Naive thymus-derived CD4-positive, alpha-beta T cell (primary cell): ENCODE data around the gene SETSIP. TPM values are rescaled to one million over a fixed set of nuclear protein-coding genes. Genes with fewer than 3 reads are reported as not detected.

Experiments used
- ATAC-seq: fragments of 150-1000 bp; cut with Tn5 transposase; 2 replicates; pipeline ENCODE4 v1.10.0; 2021; ENCODE audit warnings: mild to moderate bottlenecking, moderate library complexity
- CTCF ChIA-PET: fragments of 350-600 bp; sonication (Branson Sonifier 250); formaldehyde crosslinking; loops from one replicate; lab custom pipeline; 2021; ENCODE audit warnings: antibody characterized with exemption; lab: Charles Lee
- POLR2A ChIA-PET: fragments of 350-600 bp; sonication (Branson Sonifier 250); formaldehyde crosslinking; loops from one replicate; lab custom pipeline; 2021; ENCODE audit warnings: antibody characterized with exemption, inconsistent platforms; lab: Charles Lee
- DNase-seq, 9 donors: peaks; one replicate each; pipeline versions ENCODE4 v3.0.0 to v3.0.0-alpha.2; 2020 to 2022; ENCODE audit warnings: mixed read lengths in 1 of 9
- H3K27ac ChIP-seq: one replicate; pipeline ENCODE4 v1.7.0; 2013; ENCODE audit warnings: mild to moderate bottlenecking, low read depth, low read length, moderate library complexity
- H3K27me3 ChIP-seq, 2 donors: one replicate each; pipeline ENCODE4 v1.7.0; 2013; ENCODE audit warnings: low read length in 2 of 2, mild to moderate bottlenecking in 2 of 2, moderate library complexity in 2 of 2; ENCODE audit not compliant: control insufficient read depth in 2 of 2, insufficient read depth in 2 of 2
- H3K36me3 ChIP-seq, 3 experiments: 1 replicate in 2 of 3; 2 replicates in 1 of 3; pipeline ENCODE4 v1.7.0; 2013; ENCODE audit warnings: low read length in 3 of 3, mild to moderate bottlenecking in 3 of 3, moderate library complexity in 1 of 3; ENCODE audit not compliant: insufficient read depth in 3 of 3, control insufficient read depth in 2 of 3
- H3K4me1 ChIP-seq, 2 donors: one replicate each; pipeline ENCODE4 v1.7.0; 2013; ENCODE audit warnings: low read length in 2 of 2, mild to moderate bottlenecking in 2 of 2, moderate library complexity in 1 of 2; ENCODE audit not compliant: control insufficient read depth in 2 of 2, insufficient read depth in 2 of 2
- H3K4me3 ChIP-seq: 2 replicates; pipeline ENCODE4 v1.7.0; 2013; ENCODE audit warnings: mild to moderate bottlenecking, low read length
- H3K9me3 ChIP-seq, 3 experiments: 1 replicate in 2 of 3; 2 replicates in 1 of 3; pipeline ENCODE4 v1.7.0; 2013; ENCODE audit warnings: low read length in 3 of 3; ENCODE audit not compliant: control insufficient read depth in 2 of 3
- H3K27ac Mint-ChIP-seq, 9 donors: one replicate each; pipeline ENCODE4 v1.8.0; 2020 to 2022; ENCODE audit warnings: mixed read lengths in 9 of 9, mild to moderate bottlenecking in 8 of 9, moderate library complexity in 5 of 9, inconsistent platforms in 2 of 9
- H3K27me3 Mint-ChIP-seq, 5 donors: one replicate each; pipeline ENCODE4 v1.8.0; 2021 to 2022; ENCODE audit warnings: mixed read lengths in 5 of 5, mild to moderate bottlenecking in 1 of 5
- H3K36me3 Mint-ChIP-seq, 5 donors: one replicate each; pipeline ENCODE4 v1.8.0; 2020 to 2022; ENCODE audit warnings: mixed read lengths in 5 of 5, mild to moderate bottlenecking in 3 of 5, inconsistent platforms in 1 of 5
- H3K4me1 Mint-ChIP-seq, 7 donors: one replicate each; pipeline ENCODE4 v1.8.0; 2020 to 2022; ENCODE audit warnings: mixed read lengths in 7 of 7, mild to moderate bottlenecking in 3 of 7, inconsistent platforms in 1 of 7
- H3K4me3 Mint-ChIP-seq, 10 donors: one replicate each; pipeline ENCODE4 v1.8.0; 2020 to 2022; ENCODE audit warnings: mild to moderate bottlenecking in 10 of 10, mixed read lengths in 10 of 10, moderate library complexity in 6 of 10, inconsistent platforms in 2 of 10
- H3K9me3 Mint-ChIP-seq, 11 donors: one replicate each; pipeline ENCODE4 v1.8.0; 2020 to 2022; ENCODE audit warnings: mixed read lengths in 11 of 11, mild to moderate bottlenecking in 4 of 11, inconsistent platforms in 1 of 11, moderate library complexity in 1 of 11
- intact Hi-C, 2 donors: fragments of 100-400 bp; cut with micrococcal nuclease; formaldehyde crosslinking; loops; one replicate each; pipeline ENCODE4 v1.15.1; 2023
- polyA plus RNA-seq, 2 donors: library from polyadenylated mRNA; unstranded; fragments of 300-500 nt; fragmentation: Illumina TruSeq; gene quantifications; one replicate each; pipeline ENCODE4 v1.2.3, GENCODE V29; 2021
- total RNA-seq, 6 experiments: library from RNA in 5 of 6; stranded (reverse) in 5 of 6; gene quantifications; 1 replicate in 5 of 6; 2 replicates in 1 of 6; pipeline ENCODE4 v1.2.3 and lab custom pipeline; 2021 to 2026

The SETSIP gene
- total RNA-seq (not detected), polyA plus RNA-seq (not detected), total RNA-seq (lab: John Stamatoyannopoulos, UW) (not detected)

GRCh38 chr1:92075311-92075710 lies at the start of gene SETSIP:
TSS of gene SETSIP (minus strand) at chr1:92075411. CDS start at chr1:92075411, 0 bp downstream.
- no peaks in the 10 kb centered on the region for H3K36me3 Mint-ChIP-seq
- peak within 1 kb of the TSS in 1 of 9 donors; percentile 3 for H3K27ac Mint-ChIP-seq
- H3K27me3 ChIP-seq, result no peaks in the 10 kb centered on the region
- H3K4me3 ChIP-seq, result no peak within 1 kb of the TSS
- peaks cover 0 to 10% (median 0%) of the 10 kb centered on the region in 5 donors for H3K27me3 Mint-ChIP-seq
- no peak within 1 kb of the TSS for H3K4me3 Mint-ChIP-seq
- H3K9me3 ChIP-seq, result no peaks in the 10 kb centered on the region
- intact Hi-C loops, result no loop called here
- DNase-seq, result no peak
- peaks cover 0 to 8% (median 5%) of the 10 kb centered on the region in 7 donors for H3K4me1 Mint-ChIP-seq
- no peaks in the 10 kb centered on the region for H3K9me3 Mint-ChIP-seq
- no peaks in the 10 kb centered on the region for H3K36me3 ChIP-seq
- no peaks in the 10 kb centered on the region for H3K4me1 ChIP-seq
- ATAC-seq, result no peak
- CTCF ChIA-PET, result no interaction called here
- POLR2A ChIA-PET, result interaction anchor here (0.6 kb wide), 1 partner anchor 486 kb away, joined by 3 read pairs; no protein-coding TSS in a partner anchor
- no peak within 1 kb of the TSS for H3K27ac ChIP-seq

DNA sequence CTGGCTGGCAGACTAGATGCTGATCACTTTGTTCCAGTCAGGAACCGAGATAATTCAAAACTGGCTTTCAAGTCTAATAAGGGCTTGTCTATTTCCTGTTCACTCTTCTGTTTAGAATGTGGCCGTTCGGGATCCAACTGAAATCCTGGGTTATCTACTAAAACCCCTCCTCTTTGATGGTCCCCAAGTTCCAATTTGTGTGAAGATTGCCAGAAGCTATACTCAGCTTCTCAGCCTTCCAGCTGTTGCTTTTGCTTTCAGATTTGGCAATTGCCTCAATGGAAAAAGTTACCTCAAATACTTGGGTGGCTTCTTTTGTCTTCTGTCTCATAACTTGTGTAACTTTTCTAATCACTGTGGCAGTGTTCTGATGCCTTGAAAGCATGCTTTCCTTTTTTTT lies 48.7 kb upstream of the SETSIP start:
- no peak overlapping the region for H3K27ac ChIP-seq
- intact Hi-C loops, result no loop called here
- Mint-ChIP-seq H3K4me3 (peak overlapping the region in 9 of 10 donors; percentile 27 to 69 (median 51)), H3K4me1 (peaks cover 0 to 18% (median 8%) of the 10 kb centered on the region in 7 donors), H3K36me3 (peaks cover 0 to 23% (median 9%) of the 10 kb centered on the region in 5 donors), H3K9me3 (no peaks in the 10 kb centered on the region), H3K27ac (peak overlapping the region in 1 of 9 donors; percentile 7), H3K27me3 (no peaks in the 10 kb centered on the region)
- ATAC-seq, result no peak
- no peaks in the 10 kb centered on the region for H3K4me1 ChIP-seq
- no peaks in the 10 kb centered on the region for H3K9me3 ChIP-seq
- ChIA-PET CTCF (interaction anchor here (0.8 kb wide), 1 partner anchor 22 kb away, joined by 3 read pairs; no protein-coding TSS in a partner anchor), POLR2A (interaction anchor here (0.6 kb wide), 1 partner anchor 19 kb away, joined by 3 read pairs; no protein-coding TSS in a partner anchor)
- H3K36me3 ChIP-seq, result no peaks in the 10 kb centered on the region
- no peak overlapping the region for H3K4me3 ChIP-seq
- H3K27me3 ChIP-seq, result no peaks in the 10 kb centered on the region
- DNase-seq, result peak in 1 of 9 donors; percentile 2

DNA sequence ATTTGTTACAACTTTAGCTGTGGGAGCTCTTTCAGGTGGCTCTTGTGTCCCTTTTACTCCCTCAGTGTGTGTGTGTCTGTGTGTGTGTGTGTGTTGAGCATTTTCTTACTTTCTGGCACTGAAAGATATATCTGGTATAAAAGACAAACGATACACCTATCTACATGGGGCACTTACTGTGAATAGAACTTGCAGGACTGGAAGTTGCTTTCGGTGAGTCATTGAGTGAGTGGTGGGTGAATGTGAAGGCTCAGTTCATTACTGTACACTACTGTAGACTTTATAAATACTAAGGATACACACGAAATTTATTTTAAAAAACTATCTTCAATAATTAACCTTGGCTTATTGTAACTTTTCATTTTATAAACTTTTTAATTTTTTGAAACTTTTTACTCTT lies 43.6 kb upstream of the SETSIP start:
- H3K27ac Mint-ChIP-seq, result peak overlapping the region in 1 of 9 donors; percentile 63
- H3K27me3 ChIP-seq, result no peaks in the 10 kb centered on the region
- no peak for DNase-seq
- no peak overlapping the region for H3K27ac ChIP-seq
- no peaks in the 10 kb centered on the region for H3K4me1 ChIP-seq
- no peaks in the 10 kb centered on the region for H3K9me3 ChIP-seq
- no peaks in the 10 kb centered on the region for H3K27me3 Mint-ChIP-seq
- no peaks in the 10 kb centered on the region for H3K9me3 Mint-ChIP-seq
- H3K4me3 Mint-ChIP-seq, result no peak overlapping the region
- ChIA-PET CTCF (interaction anchor here (0.6 kb wide), 1 partner anchor 40 kb away, joined by 5 read pairs; no protein-coding TSS in a partner anchor), POLR2A (no interaction called here)
- ATAC-seq, result no peak
- H3K4me3 ChIP-seq, result no peak overlapping the region
- intact Hi-C loops, result no loop called here
- H3K36me3 Mint-ChIP-seq, result peaks cover 0 to 14% (median 5%) of the 10 kb centered on the region in 5 donors
- no peaks in the 10 kb centered on the region for H3K36me3 ChIP-seq
- peaks cover 0 to 30% (median 16%) of the 10 kb centered on the region in 7 donors for H3K4me1 Mint-ChIP-seq

- POLR2A ChIA-PET, result no interaction called here
- Histone ChIP-seq H3K27ac (no peak overlapping the region), H3K27me3 (no peaks in the 10 kb centered on the region), H3K9me3 (no peaks in the 10 kb centered on the region), H3K4me3 (no peak overlapping the region), H3K36me3 (no peaks in the 10 kb centered on the region), H3K4me1 (no peaks in the 10 kb centered on the region)
- no peaks in the 10 kb centered on the region for H3K9me3 Mint-ChIP-seq
- no peaks in the 10 kb centered on the region for H3K27me3 Mint-ChIP-seq
- peaks cover 0 to 20% (median 13%) of the 10 kb centered on the region in 7 donors for H3K4me1 Mint-ChIP-seq
- H3K36me3 Mint-ChIP-seq, result peaks cover 0 to 11% (median 5%) of the 10 kb centered on the region in 5 donors
- no peak for ATAC-seq
- CTCF ChIA-PET, result no interaction called here
- intact Hi-C loops, result no loop called here
- H3K27ac Mint-ChIP-seq, result peak overlapping the region in 8 of 9 donors; percentile 4 to 78 (median 38)
- peak overlapping the region in 3 of 10 donors; percentile 22 to 35 (median 29) for H3K4me3 Mint-ChIP-seq
- DNase-seq, result peak in 2 of 9 donors; percentile 2 to 3
Measured at GRCh38 chr1:92117526-92117925, 42.3 kb upstream of the SETSIP start.

DNA sequence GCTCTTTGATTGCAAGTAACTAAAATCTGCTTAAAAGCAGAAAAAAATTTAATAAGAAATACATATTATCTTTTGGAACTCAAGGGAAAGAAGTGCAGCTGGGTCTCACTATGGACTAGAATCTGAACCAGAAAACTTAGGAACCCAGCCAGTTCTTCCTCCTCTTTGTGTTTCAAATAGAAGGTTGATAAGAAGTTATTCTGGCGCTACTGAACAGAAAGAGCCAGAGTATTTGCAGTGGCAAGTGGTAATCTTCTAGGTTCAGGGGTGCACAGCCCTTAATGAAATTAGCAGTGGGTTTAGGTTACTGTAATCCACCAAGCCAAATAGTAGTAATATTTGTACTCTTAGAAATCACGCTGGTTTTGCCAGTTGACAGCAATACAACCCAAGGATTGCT lies 33.4 kb upstream of the SETSIP start:
- Mint-ChIP-seq H3K27ac (no peak overlapping the region), H3K4me3 (no peak overlapping the region), H3K27me3 (no peaks in the 10 kb centered on the region), H3K4me1 (no peaks in the 10 kb centered on the region), H3K36me3 (peaks cover 0 to 36% (median 13%) of the 10 kb centered on the region in 5 donors), H3K9me3 (no peaks in the 10 kb centered on the region)
- H3K4me3 ChIP-seq, result no peak overlapping the region
- ATAC-seq, result no peak
- intact Hi-C loops, result no loop called here
- DNase-seq, result no peak
- no peak overlapping the region for H3K27ac ChIP-seq
- no peaks in the 10 kb centered on the region for H3K36me3 ChIP-seq
- H3K9me3 ChIP-seq, result no peaks in the 10 kb centered on the region
- no peaks in the 10 kb centered on the region for H3K4me1 ChIP-seq
- CTCF ChIA-PET, result interaction anchor here (0.7 kb wide), 1 partner anchor 251 kb away, joined by 3 read pairs; no protein-coding TSS in a partner anchor
- POLR2A ChIA-PET, result no interaction called here
- H3K27me3 ChIP-seq, result no peaks in the 10 kb centered on the region

GRCh38 chr1:92105546-92106081 lies 30.4 kb upstream of the SETSIP start:
- H3K36me3 Mint-ChIP-seq, result peaks cover 5 to 45% (median 26%) of the 10 kb centered on the region in 5 donors
- H3K9me3 ChIP-seq, result no peaks in the 10 kb centered on the region
- no peaks in the 10 kb centered on the region for H3K27me3 Mint-ChIP-seq
- CTCF ChIA-PET, result no interaction called here
- H3K27ac Mint-ChIP-seq, result no peak overlapping the region
- intact Hi-C loops, result no loop called here
- no peaks in the 10 kb centered on the region for H3K27me3 ChIP-seq
- no peaks in the 10 kb centered on the region for H3K4me1 Mint-ChIP-seq
- DNase-seq (no peak), ATAC-seq (no peak)
- H3K27ac ChIP-seq, result no peak overlapping the region
- POLR2A ChIA-PET, result no interaction called here
- no peaks in the 10 kb centered on the region for H3K36me3 ChIP-seq
- no peak overlapping the region for H3K4me3 Mint-ChIP-seq
- H3K4me3 ChIP-seq, result no peak overlapping the region
- H3K9me3 Mint-ChIP-seq, result no peaks in the 10 kb centered on the region
- no peaks in the 10 kb centered on the region for H3K4me1 ChIP-seq

DNA sequence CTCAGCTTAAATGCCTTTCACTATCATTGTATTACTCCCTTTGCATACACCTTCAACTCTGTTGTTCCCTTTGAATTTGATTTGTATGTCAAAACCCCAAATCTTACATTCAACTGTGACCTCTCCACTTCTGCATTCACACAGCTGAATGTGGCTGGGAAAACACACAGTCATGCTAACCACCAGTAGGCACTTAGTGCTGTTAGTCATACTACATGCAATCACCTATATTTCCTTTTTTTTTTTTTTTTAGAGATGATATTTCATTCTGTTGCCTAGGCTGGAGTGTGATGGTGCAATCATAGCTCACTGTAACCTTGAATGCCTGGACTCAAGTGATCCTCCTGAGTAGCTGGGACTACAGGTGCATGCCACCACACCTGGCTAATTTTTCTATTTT lies 21.1 kb upstream of the SETSIP start:
- no peaks in the 10 kb centered on the region for H3K4me1 ChIP-seq
- intact Hi-C loops, result no loop called here
- no peak overlapping the region for H3K27ac ChIP-seq
- no peak overlapping the region for H3K27ac Mint-ChIP-seq
- ChIA-PET CTCF (no interaction called here), POLR2A (no interaction called here)
- H3K4me3 Mint-ChIP-seq, result no peak overlapping the region
- peaks cover 0 to 14% (median 9%) of the 10 kb centered on the region in 7 donors for H3K4me1 Mint-ChIP-seq
- H3K9me3 Mint-ChIP-seq, result no peaks in the 10 kb centered on the region
- H3K4me3 ChIP-seq, result no peak overlapping the region
- no peaks in the 10 kb centered on the region for H3K9me3 ChIP-seq
- H3K36me3 Mint-ChIP-seq, result peaks cover 0 to 50% (median 43%) of the 10 kb centered on the region in 5 donors
- peak; percentile 91 for ATAC-seq
- H3K36me3 ChIP-seq, result no peaks in the 10 kb centered on the region
- H3K27me3 Mint-ChIP-seq, result no peaks in the 10 kb centered on the region
- no peak for DNase-seq
- H3K27me3 ChIP-seq, result no peaks in the 10 kb centered on the region
